ENCODE measurements around the gene CATSPER1. TPM values are rescaled to one million over a fixed set of nuclear protein-coding genes. Genes with fewer than 3 reads are reported as not detected.

CATSPER1 gene
- not detected for total RNA-seq
- long read RNA-seq: 0 reads

- peaks cover 18% of the 10 kb centered on the region for H3K27me3 ChIP-seq (ENCODE audit: low read depth)
Measured at GRCh38 chr11:66026017-66026529, at the start of gene CATSPER1. CATSPER1 (minus strand) TSS chr11:66026479; CDS start chr11:66026379, 100 bp downstream.

DNA sequence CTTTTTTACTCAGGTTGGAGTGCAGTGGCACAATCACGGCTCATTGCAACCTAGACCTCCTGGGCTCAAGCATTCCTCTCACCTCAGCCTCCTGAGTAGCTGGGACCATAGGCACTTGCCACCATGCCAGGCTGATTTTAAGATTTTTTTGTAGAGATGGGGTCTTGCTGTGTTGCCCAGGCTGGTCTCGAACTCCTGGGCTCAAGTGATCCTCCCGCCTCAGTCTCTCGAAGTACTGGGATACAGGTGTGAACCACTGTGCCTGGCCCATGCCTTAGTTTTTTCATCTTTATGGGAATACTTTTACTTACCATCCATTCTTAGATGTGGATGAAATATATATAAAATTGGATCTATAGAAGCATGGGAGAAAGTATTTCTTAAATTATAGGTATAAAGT, 49.0 kb upstream of the CATSPER1 start:
- DNase-seq: no peak
- Histone ChIP-seq H3K27me3 (ENCODE audit: low read depth) (no peaks in the 10 kb centered on the region), H3K27ac (replicated peaks) (no peak overlapping the region), H3K4me3 (no peak overlapping the region), H3K4me1 (peaks cover 41% of the 10 kb centered on the region), H3K9me3 (replicated peaks) (no peaks in the 10 kb centered on the region), H3K36me3 (peaks cover 26% of the 10 kb centered on the region)
- intact Hi-C loops (cut with micrococcal nuclease): no loop called here
- no peak for TF ChIP-seq CTCF (IDR thresholded peaks at IDR 0.05; ENCODE audit: borderline replicate concordance)

More at GRCh38 chr11:66026017-66026529, at the start of gene CATSPER1:
- Histone ChIP-seq H3K27ac (replicated peaks) (no peak within 1 kb of the TSS), H3K9me3 (replicated peaks) (no peaks in the 10 kb centered on the region), H3K4me3 (no peak within 1 kb of the TSS), H3K4me1 (peaks cover 10% of the 10 kb centered on the region), H3K36me3 (no peaks in the 10 kb centered on the region)
- DNase-seq: no peak
- intact Hi-C loops (cut with micrococcal nuclease): no loop called here
- no peak for TF ChIP-seq CTCF (IDR thresholded peaks at IDR 0.05; ENCODE audit: borderline replicate concordance)

GRCh38 chr11:66073669-66074068, 47.4 kb upstream of the CATSPER1 start:
- H3K9me3 ChIP-seq (replicated peaks): no peaks in the 10 kb centered on the region
- no peak overlapping the region for H3K4me3 ChIP-seq
- no peak overlapping the region for H3K27ac ChIP-seq (replicated peaks)
- intact Hi-C loops (cut with micrococcal nuclease): no loop called here
- no peaks in the 10 kb centered on the region for H3K27me3 ChIP-seq (ENCODE audit: low read depth)
- no peak for TF ChIP-seq CTCF (IDR thresholded peaks at IDR 0.05; ENCODE audit: borderline replicate concordance)
- peaks cover 45% of the 10 kb centered on the region for H3K4me1 ChIP-seq
- H3K36me3 ChIP-seq: peaks cover 23% of the 10 kb centered on the region
- no peak for DNase-seq

- Histone ChIP-seq H3K9me3 (replicated peaks) (no peaks in the 10 kb centered on the region), H3K36me3 (peaks cover 34% of the 10 kb centered on the region), H3K27ac (replicated peaks) (peak overlapping the region; percentile 94), H3K27me3 (ENCODE audit: low read depth) (no peaks in the 10 kb centered on the region), H3K4me3 (no peak overlapping the region), H3K4me1 (peaks cover 56% of the 10 kb centered on the region)
- intact Hi-C loops (cut with micrococcal nuclease): no loop called here
- no peak for TF ChIP-seq CTCF (IDR thresholded peaks at IDR 0.05; ENCODE audit: borderline replicate concordance)
- DNase-seq: no peak
Measured at GRCh38 chr11:66072518-66072917, 46.2 kb upstream of the CATSPER1 start.

DNA sequence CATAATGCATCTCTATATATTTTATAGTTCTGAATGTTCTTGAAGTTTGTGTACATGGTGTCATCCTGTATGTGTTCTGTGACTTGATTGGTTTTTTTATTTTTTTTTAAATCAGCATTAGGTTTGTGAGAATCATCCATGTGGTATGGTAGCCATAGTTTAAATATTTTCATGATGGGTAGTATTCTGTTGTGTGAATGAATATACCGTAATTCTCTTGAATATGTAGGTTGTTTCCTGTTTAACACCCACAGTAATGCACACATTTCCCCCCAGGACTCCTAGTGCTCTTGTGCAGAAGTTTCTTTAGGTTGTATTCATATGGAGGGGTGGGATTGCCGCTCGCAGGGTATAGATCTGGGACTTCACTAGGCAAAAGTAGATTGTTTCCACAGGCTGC, 45.8 kb upstream of the CATSPER1 start:
- no peak for DNase-seq
- Histone ChIP-seq H3K36me3 (peaks cover 39% of the 10 kb centered on the region), H3K27me3 (ENCODE audit: low read depth) (no peaks in the 10 kb centered on the region), H3K4me3 (peak overlapping the region; percentile 92), H3K4me1 (peaks cover 56% of the 10 kb centered on the region), H3K27ac (replicated peaks) (peak overlapping the region; percentile 94), H3K9me3 (replicated peaks) (no peaks in the 10 kb centered on the region)
- intact Hi-C loops (cut with micrococcal nuclease): no loop called here
- TF ChIP-seq CTCF (IDR thresholded peaks at IDR 0.05; ENCODE audit: borderline replicate concordance): no peak
